IMR-90 (cell line): ENCODE data around the gene CNTN4. TPM values are rescaled to one million over a fixed set of nuclear protein-coding genes. Genes with fewer than 3 reads are reported as not detected.

Source experiments
- ATAC-seq: fragments of 200-7000 bp; cut with Tn5 transposase; 2 replicates; pipeline ENCODE4 v1.9.1; 2020; ENCODE audit warnings: low read depth, mild to moderate bottlenecking, moderate library complexity
- BruUV-seq: library from RNA; stranded (reverse); fragments of 400-500 nt; replicated peaks from 2 replicates; lab custom pipeline; 2021; lab: Mats Ljungman, UMichigan
- CTCF ChIA-PET: fragments of 300-600 bp; formaldehyde crosslinking; extraction: SDS; loops from one replicate; lab custom pipeline; 2021; ENCODE audit warnings: antibody characterized with exemption; lab: Yijun Ruan, JAX
- POLR2A ChIA-PET: fragments of 300-600 bp; sonication (Branson Sonifier 250); formaldehyde crosslinking; loops from one replicate; lab custom pipeline; 2022; ENCODE audit warnings: antibody characterized with exemption; ENCODE audit not compliant: unreplicated experiment; lab: Charles Lee
- DNase-seq: peaks from one replicate; pipeline ENCODE4 v3.0.0; 2013
- H2AFZ ChIP-seq: replicated peaks from 2 replicates; pipeline ENCODE3; 2013; ENCODE audit warnings: low read length, mild to moderate bottlenecking; ENCODE audit not compliant: poor library complexity
- H2AK5ac ChIP-seq: 2 replicates; pipeline ENCODE4 v1.6.1; 2013; ENCODE audit warnings: low read depth, low read length, inconsistent platforms
- H2AK9ac ChIP-seq: replicated peaks from 2 replicates; pipeline ENCODE3; 2013; ENCODE audit warnings: mild to moderate bottlenecking, low read depth, low read length, moderate library complexity; ENCODE audit not compliant: poor library complexity
- H2BK120ac ChIP-seq: 2 replicates; pipeline ENCODE4 v1.6.1; 2013; ENCODE audit warnings: low read depth, low read length, inconsistent platforms
- H2BK15ac ChIP-seq: 3 replicates; pipeline ENCODE4 v1.6.1; 2013; ENCODE audit warnings: low read depth, low read length, inconsistent platforms
- H2BK20ac ChIP-seq: 2 replicates; pipeline ENCODE4 v1.6.1; 2013; ENCODE audit warnings: low read depth, mild to moderate bottlenecking, inconsistent platforms, low read length, moderate library complexity
- H2BK5ac ChIP-seq: 2 replicates; pipeline ENCODE4 v1.6.1; 2013; ENCODE audit warnings: mild to moderate bottlenecking, low read depth, low read length, inconsistent platforms; ENCODE audit not compliant: poor library complexity, severe bottlenecking
- H3K14ac ChIP-seq: replicated peaks from 2 replicates; pipeline ENCODE4 v1.6.1; 2013; ENCODE audit warnings: low read depth, low read length, inconsistent platforms
- H3K18ac ChIP-seq: 2 replicates; pipeline ENCODE4 v1.6.1; 2013; ENCODE audit warnings: low read depth, low read length, control low read depth
- H3K23ac ChIP-seq: 2 replicates; pipeline ENCODE4 v1.6.1; 2013; ENCODE audit warnings: low read depth, low read length, inconsistent platforms
- H3K27ac ChIP-seq: 2 replicates; pipeline ENCODE4 v1.5.1; 2013; ENCODE audit warnings: mild to moderate bottlenecking, control low read depth, low read length; ENCODE audit not compliant: insufficient read depth
- H3K27me3 ChIP-seq: 2 replicates; pipeline ENCODE4 v1.6.1; 2013; ENCODE audit warnings: low read length; ENCODE audit not compliant: control insufficient read depth, insufficient read depth
- H3K36me3 ChIP-seq: 2 replicates; pipeline ENCODE4 v1.6.1; 2013; ENCODE audit warnings: low read length, mixed read lengths; ENCODE audit not compliant: control insufficient read depth, insufficient read depth
- H3K4ac ChIP-seq: 2 replicates; pipeline ENCODE4 v1.6.1; 2013; ENCODE audit warnings: low read depth, low read length, inconsistent platforms
- H3K4me1 ChIP-seq: 2 replicates; pipeline ENCODE4 v1.6.1; 2013; ENCODE audit warnings: low read length, mixed read lengths; ENCODE audit not compliant: control insufficient read depth, insufficient read depth
- H3K4me2 ChIP-seq: 2 replicates; pipeline ENCODE4 v1.6.1; 2013; ENCODE audit warnings: low read depth, mild to moderate bottlenecking, control low read depth, low read length, moderate library complexity
- H3K4me3 ChIP-seq: 2 replicates; pipeline ENCODE4 v1.5.1; 2013; ENCODE audit warnings: low read depth, mild to moderate bottlenecking, control low read depth, low read length, moderate library complexity; ENCODE audit not compliant: insufficient read depth
- H3K56ac ChIP-seq: 2 replicates; pipeline ENCODE4 v1.6.1; 2013; ENCODE audit warnings: low read length, inconsistent platforms; ENCODE audit not compliant: insufficient read depth; ENCODE audit errors: extremely low read depth
- H3K79me1 ChIP-seq, 2 experiments: 2 replicates each; pipeline ENCODE4 v1.6.1; 2013; ENCODE audit warnings: low read length in 2 of 2, inconsistent platforms in 1 of 2, low read depth in 1 of 2
- H3K9ac ChIP-seq: 2 replicates; pipeline ENCODE4 v1.6.1; 2013; ENCODE audit warnings: low read depth, low read length, control low read depth
- H3K9me1 ChIP-seq: 2 replicates; pipeline ENCODE4 v1.6.1; 2013; ENCODE audit warnings: low read length, inconsistent platforms; ENCODE audit not compliant: insufficient read depth
- H3K9me3 ChIP-seq: 2 replicates; pipeline ENCODE4 v1.6.1; 2013; ENCODE audit warnings: low read length; ENCODE audit not compliant: control insufficient read depth, insufficient read depth
- H4K20me1 ChIP-seq: 2 replicates; pipeline ENCODE4 v1.6.1; 2013; ENCODE audit warnings: low read length, inconsistent platforms; ENCODE audit not compliant: insufficient read depth
- H4K5ac ChIP-seq: 2 replicates; pipeline ENCODE4 v1.6.1; 2013; ENCODE audit warnings: mild to moderate bottlenecking, low read depth, low read length, control low read depth
- H4K8ac ChIP-seq, 2 experiments: 2 replicates each; pipeline ENCODE4 v1.6.1; 2013; ENCODE audit warnings: low read depth in 2 of 2, low read length in 2 of 2, control low read depth in 1 of 2, inconsistent platforms in 1 of 2
- H4K91ac ChIP-seq: 2 replicates; pipeline ENCODE4 v1.6.1; 2013; ENCODE audit warnings: low read depth, low read length, inconsistent platforms; ENCODE audit not compliant: insufficient read depth
- CEBPB ChIP-seq: IDR thresholded peaks from 2 replicates; pipeline ENCODE4 v1.6.1; 2012; ENCODE audit warnings: low read depth, low read length, improper control_type of control experiment
- CHD1 ChIP-seq: IDR thresholded peaks from 2 replicates; pipeline ENCODE4 v1.6.1; 2012; ENCODE audit warnings: low read depth, low read length, improper control_type of control experiment
- CTCF ChIP-seq: conservative IDR thresholded peaks from 2 replicates; pipeline ENCODE4 v1.5.1; 2012; ENCODE audit warnings: mild to moderate bottlenecking, low read depth, low read length, improper control_type of control experiment
- ELK1 ChIP-seq: fragments of 150-350 bp; IDR thresholded peaks from 2 replicates; pipeline ENCODE4 v1.6.1; 2016; ENCODE audit warnings: low read depth, mild to moderate bottlenecking, low read length, moderate library complexity, borderline replicate concordance
- MAFK ChIP-seq: IDR thresholded peaks from 2 replicates; pipeline ENCODE4 v1.6.1; 2012; ENCODE audit warnings: low read depth, low read length, improper control_type of control experiment
- MAZ ChIP-seq: IDR thresholded peaks from 2 replicates; pipeline ENCODE4 v1.6.1; 2012; ENCODE audit warnings: low read depth, mild to moderate bottlenecking, low read length, improper control_type of control experiment, moderate library complexity, borderline replicate concordance
- MXI1 ChIP-seq: IDR thresholded peaks from 2 replicates; pipeline ENCODE4 v1.6.1; 2012; ENCODE audit warnings: low read depth, mild to moderate bottlenecking, low read length, moderate library complexity, borderline replicate concordance
- NFE2L2 ChIP-seq: fragments of 150-350 bp; IDR thresholded peaks from 2 replicates; pipeline ENCODE4 v1.6.1; 2016; ENCODE audit warnings: low read depth, mild to moderate bottlenecking, low read length
- RAD21 ChIP-seq: IDR thresholded peaks from 2 replicates; pipeline ENCODE4 v1.6.1; 2012; ENCODE audit warnings: low read length, improper control_type of control experiment
- RFX5 ChIP-seq: IDR thresholded peaks from 2 replicates; pipeline ENCODE4 v1.8.0; 2012; ENCODE audit warnings: low read depth, mild to moderate bottlenecking, low read length, moderate library complexity
- SMC3 ChIP-seq: fragments of 150-350 bp; IDR thresholded peaks from 2 replicates; pipeline ENCODE4 v1.6.1; 2016; ENCODE audit warnings: low read depth, mild to moderate bottlenecking, antibody characterized with exemption, low read length, moderate library complexity
- USF2 ChIP-seq: fragments of 150-350 bp; IDR thresholded peaks from 2 replicates; pipeline ENCODE4 v1.6.1; 2017; ENCODE audit warnings: mild to moderate bottlenecking, antibody characterized with exemption, low read length, low read depth
- WGBS, 2 experiments: methylation state at CpG; one replicate each; pipeline versions ENCODE4 v1.1.5 to v1.1.7; 2013; ENCODE audit warnings: missing lambda C conversion rate in 2 of 2; ENCODE audit not compliant: insufficient read length in 1 of 2; ENCODE audit errors: extremely low coverage in 2 of 2; 5-methylcytosine and 5-hydroxymethylcytosine counted together
- dilution Hi-C: fragments of 300-500 bp; cut with HindIII; formaldehyde crosslinking; loops from one replicate; pipeline ENCODE4 v1.14.3; 2018; ENCODE audit warnings: low sequenced_read_pairs; ENCODE audit not compliant: unreplicated experiment
- in situ Hi-C: fragments of 300-500 bp; cut with MboI; formaldehyde crosslinking; loops from 3 replicates; pipeline ENCODE4 v1.14.3; 2019; ENCODE audit warnings: low sequenced_read_pairs, inconsistent platforms, mixed read lengths
- intact Hi-C: fragments of 100-400 bp; cut with micrococcal nuclease; formaldehyde crosslinking; loops from 2 replicates; pipeline ENCODE4 v1.10.0; 2022
- polyA plus RNA-seq, 3 experiments: library from polyadenylated mRNA; depleted of rRNA; stranded (reverse); fragments of >200 nt; gene quantifications; 2 replicates each; pipeline ENCODE4 v1.2.3, GENCODE V29; 2012; ENCODE audit warnings: low replicate concordance in 1 of 3
- total RNA-seq: library from RNA; depleted of rRNA; stranded (reverse); fragments of >200 nt; gene quantifications from 2 replicates; pipeline ENCODE4 v1.2.3, GENCODE V29; 2012

The CNTN4 gene
- total and polyA plus RNA-seq, 2 of the 4 experiments (the other 2 are of a cell fraction): under 0.01 TPM; not detected in 1

- Histone ChIP-seq H2AFZ (no peak overlapping the region), H3K4me3 (no peak overlapping the region), H4K5ac (no peak overlapping the region), H3K36me3 (no peaks in the 10 kb centered on the region), H2BK120ac (no peak overlapping the region), H2BK15ac (no peak overlapping the region), H2AK9ac (no peak overlapping the region), H3K9me1 (no peaks in the 10 kb centered on the region), H3K9ac (no peak overlapping the region), H3K4me2 (no peak overlapping the region), H4K8ac (no peak overlapping the region), H3K4ac (no peak overlapping the region), H2BK5ac (no peak overlapping the region), H4K20me1 (no peaks in the 10 kb centered on the region), H3K27me3 (no peaks in the 10 kb centered on the region), H3K9me3 (0 out of 2 replicates have a peak, but pooled peaks cover 2% of the 10 kb centered on the region), H3K14ac (no peak overlapping the region), H2BK20ac (no peak overlapping the region), H3K4me1 (no peaks in the 10 kb centered on the region), H2AK5ac (no peak overlapping the region), H4K91ac (no peak overlapping the region), H3K27ac (no peak overlapping the region), H3K23ac (no peak overlapping the region), H3K18ac (no peak overlapping the region), H3K79me1 (no peaks in the 10 kb centered on the region), H3K56ac (no peak overlapping the region)
- DNase-seq (no peak), ATAC-seq (no peak)
- in situ Hi-C loops: no loop called here
- TF ChIP-seq SMC3: no peak
- TF ChIP-seq MAFK: no peak
- no peak for TF ChIP-seq RAD21
- no peak for TF ChIP-seq RFX5
- TF ChIP-seq MXI1: no peak
- no peak for TF ChIP-seq CHD1
- TF ChIP-seq NFE2L2: no peak
- no peak for TF ChIP-seq ELK1
- TF ChIP-seq USF2: no peak
- no peak for TF ChIP-seq MAZ
- TF ChIP-seq CTCF: no peak
- no peak for TF ChIP-seq CEBPB
- CTCF ChIA-PET: no interaction called here
- intact Hi-C loops: no loop called here
- POLR2A ChIA-PET: no interaction called here
- BruUV-seq: no TSS peak
- WGBS, 2 experiments: no CpG with 5 or more reads among the region's 1 CpG
- dilution Hi-C loops: no loop called here
These were observed 822.8 kb downstream of the CNTN4 start for GRCh38 chr3:2921452-2921851.
